Measurements from ENCODE around the gene SP1.

DNA sequence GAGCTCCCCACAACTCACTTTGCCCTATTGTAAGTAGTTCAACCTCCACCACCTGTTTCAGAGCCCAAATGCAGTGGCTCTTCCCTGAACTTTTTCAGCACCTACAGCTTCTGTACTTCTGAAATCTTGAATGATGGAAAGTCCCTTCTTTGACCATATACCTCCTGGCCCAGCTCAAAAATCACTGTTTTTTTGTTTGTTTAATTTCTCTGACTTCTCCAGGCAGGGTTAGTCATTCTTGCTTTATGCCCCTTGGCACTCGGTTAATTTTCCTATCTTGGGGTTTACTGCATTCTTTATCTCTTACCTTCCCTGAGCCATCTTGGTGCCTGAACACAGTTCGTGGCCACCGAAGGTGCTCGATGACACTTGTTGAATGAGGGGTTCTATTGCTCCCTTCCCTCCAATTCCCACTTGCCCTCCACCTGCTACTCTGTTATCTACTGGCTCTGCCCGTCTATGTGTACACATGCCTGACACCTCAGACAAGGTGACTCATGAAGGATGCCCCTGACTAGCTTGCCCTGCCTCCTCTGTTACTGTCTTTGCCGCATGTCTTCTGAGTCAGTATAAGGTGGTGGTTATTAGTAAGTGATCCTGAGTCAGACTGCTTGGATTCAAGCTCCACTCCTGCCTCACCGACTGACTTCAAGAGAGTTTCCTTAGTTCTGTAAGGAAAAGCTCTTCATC is 48.1 kb downstream of the SP1 start:
- TF ChIP-seq, protein P1, sequence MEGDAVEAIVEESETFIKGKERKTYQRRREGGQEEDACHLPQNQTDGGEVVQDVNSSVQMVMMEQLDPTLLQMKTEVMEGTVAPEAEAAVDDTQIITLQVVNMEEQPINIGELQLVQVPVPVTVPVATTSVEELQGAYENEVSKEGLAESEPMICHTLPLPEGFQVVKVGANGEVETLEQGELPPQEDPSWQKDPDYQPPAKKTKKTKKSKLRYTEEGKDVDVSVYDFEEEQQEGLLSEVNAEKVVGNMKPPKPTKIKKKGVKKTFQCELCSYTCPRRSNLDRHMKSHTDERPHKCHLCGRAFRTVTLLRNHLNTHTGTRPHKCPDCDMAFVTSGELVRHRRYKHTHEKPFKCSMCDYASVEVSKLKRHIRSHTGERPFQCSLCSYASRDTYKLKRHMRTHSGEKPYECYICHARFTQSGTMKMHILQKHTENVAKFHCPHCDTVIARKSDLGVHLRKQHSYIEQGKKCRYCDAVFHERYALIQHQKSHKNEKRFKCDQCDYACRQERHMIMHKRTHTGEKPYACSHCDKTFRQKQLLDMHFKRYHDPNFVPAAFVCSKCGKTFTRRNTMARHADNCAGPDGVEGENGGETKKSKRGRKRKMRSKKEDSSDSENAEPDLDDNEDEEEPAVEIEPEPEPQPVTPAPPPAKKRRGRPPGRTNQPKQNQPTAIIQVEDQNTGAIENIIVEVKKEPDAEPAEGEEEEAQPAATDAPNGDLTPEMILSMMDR (IDR thresholded peaks at IDR 0.05; ENCODE audit: borderline replicate concordance, extremely low read depth, low read length, poor library complexity, severe bottlenecking), result no peak
- no peak for TF ChIP-seq EZH2 (IDR thresholded peaks at IDR 0.05; ENCODE audit: borderline replicate concordance, low read depth, low read length, severe bottlenecking)

All from DND-41 (cell line).